HepG2 (cell line): ENCODE data around the gene GALNT15.

Experiments
- CHD2 ChIP-seq: IDR thresholded peaks from 2 replicates; pipeline ENCODE4 v1.6.1; 2011; ENCODE audit warnings: low read depth, low read length, improper control_type of control experiment
- CTCF ChIP-seq: sonication (generic); formaldehyde crosslinking; IDR thresholded peaks from 2 replicates; pipeline ENCODE4 v1.5.0; 2020; ENCODE audit warnings: mild to moderate bottlenecking, missing genetic modification reagents, moderate library complexity
- HMGXB4 ChIP-seq, 2 experiments: sonication (generic) in 1 of 2; formaldehyde crosslinking in 1 of 2; IDR thresholded peaks; 2 replicates each; pipeline versions ENCODE4 v1.4.0 to v1.6.1; 2018 to 2020; ENCODE audit warnings: missing genetic modification reagents in 2 of 2, borderline replicate concordance in 1 of 2, low read depth in 1 of 2, mild to moderate bottlenecking in 1 of 2, missing biosample characterization in 1 of 2
- KAT8 ChIP-seq: IDR thresholded peaks from 2 replicates; pipeline ENCODE4 v1.6.1; 2016; ENCODE audit warnings: missing genetic modification reagents, missing compliant biosample characterization
- MED8 ChIP-seq: sonication (generic); formaldehyde crosslinking; IDR thresholded peaks from 2 replicates; pipeline ENCODE4 v1.8.1; 2023; ENCODE audit warnings: mild to moderate bottlenecking, missing genetic modification reagents; ENCODE audit not compliant: insufficient replicate concordance
- RAD21 ChIP-seq: fragments of 450-650 bp; formaldehyde crosslinking; IDR thresholded peaks from 2 replicates; pipeline ENCODE4 v1.5.0; 2020; ENCODE audit warnings: mild to moderate bottlenecking
- SRF ChIP-seq: IDR thresholded peaks from 2 replicates; pipeline ENCODE4 v1.6.1; 2011; ENCODE audit warnings: mild to moderate bottlenecking, low read depth, low read length, moderate library complexity
- TCF7 ChIP-seq: sonication (generic); IDR thresholded peaks from 2 replicates; pipeline ENCODE4 v1.6.1; 2016; ENCODE audit warnings: antibody characterized with exemption, low read depth
- ZNF24 ChIP-seq: fragments of 450-650 bp; IDR thresholded peaks from 2 replicates; pipeline ENCODE4 v1.6.1; 2017; ENCODE audit warnings: antibody characterized with exemption, mild to moderate bottlenecking
- ZNF354B ChIP-seq: sonication (generic); formaldehyde crosslinking; IDR thresholded peaks from 2 replicates; pipeline ENCODE4 v1.8.0; 2022; ENCODE audit warnings: mild to moderate bottlenecking, missing genetic modification reagents
- ZNF513 ChIP-seq: sonication (generic); formaldehyde crosslinking; conservative IDR thresholded peaks from 2 replicates; pipeline ENCODE4 v1.5.0; 2020; ENCODE audit warnings: missing genetic modification reagents
- ZNF687 ChIP-seq: sonication (generic); formaldehyde crosslinking; IDR thresholded peaks from 2 replicates; pipeline ENCODE4 v1.5.1; 2020; ENCODE audit warnings: mild to moderate bottlenecking, missing genetic modification reagents, moderate library complexity

GRCh38 chr3:16178628-16178988 is 4.1 kb downstream of the GALNT15 start:
- TF ChIP-seq ZNF24 (no peak), CTCF (no peak), CHD2 (no peak), SRF (no peak), TCF7 (no peak), ZNF687 (CRISPR knock-in tag) (no peak), RAD21 (no peak), KAT8 (CRISPR knock-in tag) (no peak), ZNF354B (no peak), MED8 (CRISPR knock-in tag) (no peak), HMGXB4 (CRISPR knock-in tag; IDR thresholded peaks at IDR 0.05; ENCODE audit: borderline replicate concordance in 1 of 2, low read depth in 1 of 2) (no peak), ZNF513 (CRISPR knock-in tag) (no peak)
